ENCODE data around the gene MIGA2. TPM values are rescaled to one million over a fixed set of nuclear protein-coding genes. Genes with fewer than 3 reads are reported as not detected.

Gene MIGA2
- total RNA-seq, 1 donor from 2014 or later: 12.6 TPM

DNA sequence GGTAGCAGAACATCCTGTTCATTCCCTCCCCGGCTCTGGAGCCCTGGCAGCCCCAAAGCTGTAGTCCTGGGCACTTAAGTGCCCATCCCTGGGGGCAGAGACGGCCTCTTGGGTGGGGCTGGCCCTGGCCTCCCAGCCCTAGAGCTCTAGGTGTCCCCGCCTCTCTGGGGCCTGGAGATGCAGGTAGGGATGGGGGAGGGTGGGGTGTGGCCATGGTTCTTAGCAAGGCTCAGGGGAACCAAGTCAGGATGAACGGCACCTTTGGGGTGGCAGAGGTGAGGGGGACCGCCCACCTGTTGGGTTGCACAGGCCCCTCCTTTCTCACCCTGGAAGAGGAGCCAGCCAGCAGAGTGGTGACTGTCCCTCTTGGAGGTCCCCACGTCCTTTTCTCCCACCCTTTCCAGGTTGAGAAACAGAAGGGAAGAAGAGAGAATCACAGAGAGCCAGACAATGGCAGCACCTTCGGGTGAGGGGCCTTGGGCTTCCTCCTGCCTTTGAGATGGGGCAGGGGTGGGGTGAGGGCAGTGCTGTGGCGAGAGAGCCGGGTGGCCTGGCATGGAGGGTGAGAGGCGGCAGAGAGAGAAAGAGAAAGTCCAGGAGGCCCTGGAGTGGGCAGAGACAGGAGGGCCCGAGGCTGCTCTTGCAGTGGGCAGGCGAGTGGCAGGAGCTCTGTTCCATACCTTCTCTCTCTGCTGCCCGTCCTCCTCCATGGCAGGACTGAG, 71.8 kb downstream of the MIGA2 start:
- H3K27me3 ChIP-seq (ENCODE audit: control insufficient read depth, insufficient read depth, low read length): no peaks in the 10 kb centered on the region
- no peak overlapping the region for H3K4me3 ChIP-seq (ENCODE audit: low read depth, low read length)
- no peak for TF ChIP-seq CTCF (IDR thresholded peaks at IDR 0.05; ENCODE audit: insufficient read depth, low read length, severe bottlenecking)
- FAIRE-seq (no peak), DNase-seq (ENCODE audit: low read depth) (no peak)
- H3K36me3 ChIP-seq (ENCODE audit: control insufficient read depth, insufficient read depth, low read length): peaks cover 2% of the 10 kb centered on the region

GRCh38 chr9:129108805-129109536, 72.5 kb downstream of the MIGA2 start:
- no peak overlapping the region for H3K4me3 ChIP-seq (ENCODE audit: low read depth, low read length)
- no peaks in the 10 kb centered on the region for H3K27me3 ChIP-seq (ENCODE audit: control insufficient read depth, insufficient read depth, low read length)
- no peak for DNase-seq (ENCODE audit: low read depth)
- H3K36me3 ChIP-seq (ENCODE audit: control insufficient read depth, insufficient read depth, low read length): peaks cover 2% of the 10 kb centered on the region
- TF ChIP-seq CTCF (IDR thresholded peaks at IDR 0.05; ENCODE audit: insufficient read depth, low read length, severe bottlenecking): no peak
- no peak for FAIRE-seq

DNA sequence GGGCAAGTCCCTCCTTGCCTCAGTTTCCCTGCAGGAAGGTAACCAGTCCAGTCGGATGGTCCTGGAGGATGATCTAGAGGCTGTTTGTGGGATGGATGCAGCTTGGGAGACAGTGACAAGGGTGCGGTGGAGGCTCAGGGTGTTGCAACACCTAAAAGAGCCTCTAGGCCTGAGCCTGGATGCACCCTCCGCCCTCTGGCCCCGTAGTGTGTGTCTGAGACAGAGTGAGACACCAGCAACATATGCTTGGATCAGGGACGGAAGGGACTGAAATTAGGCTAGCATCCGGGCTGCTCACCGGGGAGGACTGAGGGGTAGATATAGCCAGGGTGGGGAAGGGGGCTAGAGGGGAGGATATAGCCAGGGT, 73.1 kb downstream of the MIGA2 start:
- Histone ChIP-seq H3K4me3 (ENCODE audit: low read depth, low read length) (peak overlapping the region; percentile 95), H3K27me3 (ENCODE audit: control insufficient read depth, insufficient read depth, low read length) (no peaks in the 10 kb centered on the region), H3K36me3 (ENCODE audit: control insufficient read depth, insufficient read depth, low read length) (peaks cover 2% of the 10 kb centered on the region)
- no peak for FAIRE-seq
- DNase-seq (ENCODE audit: low read depth): peak; percentile 10
- TF ChIP-seq CTCF (IDR thresholded peaks at IDR 0.05; ENCODE audit: insufficient read depth, low read length, severe bottlenecking): no peak

DNA sequence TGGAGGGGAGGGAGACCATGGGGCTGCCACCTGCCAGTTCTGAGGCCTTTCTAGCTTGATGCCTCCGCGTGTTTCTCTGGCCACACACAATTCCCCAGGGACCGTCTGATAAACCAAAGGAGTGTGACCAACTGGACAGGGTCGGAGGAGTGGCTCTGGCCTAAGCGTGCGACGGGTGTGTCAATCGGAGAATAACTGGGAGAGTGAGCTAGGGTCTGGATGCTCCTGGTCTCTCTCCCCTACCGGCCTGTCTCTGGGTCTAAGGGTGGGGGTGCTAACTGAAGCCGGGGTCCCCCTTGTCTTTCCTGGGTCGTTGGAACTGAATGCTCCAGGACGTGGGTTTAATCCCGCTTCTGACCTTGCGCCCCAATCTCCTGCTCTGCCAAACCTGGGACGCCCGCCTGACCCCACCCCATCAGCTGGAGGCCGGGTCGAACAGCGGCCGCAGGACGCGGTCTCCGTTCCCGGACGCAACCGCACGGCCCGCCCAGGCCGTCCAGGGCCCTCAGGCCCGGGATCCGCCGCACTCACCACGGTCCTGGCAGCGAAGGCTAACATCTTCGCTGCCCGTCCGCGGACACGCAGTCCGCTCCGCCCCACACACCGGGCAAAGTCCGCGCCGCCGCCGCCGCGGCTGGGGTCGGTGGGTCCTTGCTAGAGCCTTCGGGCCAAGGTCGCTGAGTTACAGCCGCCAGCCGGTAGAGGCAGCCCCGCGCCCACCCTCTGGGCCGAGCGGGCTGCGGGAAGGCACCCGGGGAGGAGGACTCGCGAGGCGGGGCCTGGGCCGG, 73.7 kb downstream of the MIGA2 start:
- no peaks in the 10 kb centered on the region for H3K27me3 ChIP-seq (ENCODE audit: control insufficient read depth, insufficient read depth, low read length)
- peaks cover 2% of the 10 kb centered on the region for H3K36me3 ChIP-seq (ENCODE audit: control insufficient read depth, insufficient read depth, low read length)
- DNase-seq (ENCODE audit: low read depth): no peak
- H3K4me3 ChIP-seq (ENCODE audit: low read depth, low read length): peak overlapping the region; percentile 95
- TF ChIP-seq CTCF (IDR thresholded peaks at IDR 0.05; ENCODE audit: insufficient read depth, low read length, severe bottlenecking): no peak
- FAIRE-seq: no peak

DNA sequence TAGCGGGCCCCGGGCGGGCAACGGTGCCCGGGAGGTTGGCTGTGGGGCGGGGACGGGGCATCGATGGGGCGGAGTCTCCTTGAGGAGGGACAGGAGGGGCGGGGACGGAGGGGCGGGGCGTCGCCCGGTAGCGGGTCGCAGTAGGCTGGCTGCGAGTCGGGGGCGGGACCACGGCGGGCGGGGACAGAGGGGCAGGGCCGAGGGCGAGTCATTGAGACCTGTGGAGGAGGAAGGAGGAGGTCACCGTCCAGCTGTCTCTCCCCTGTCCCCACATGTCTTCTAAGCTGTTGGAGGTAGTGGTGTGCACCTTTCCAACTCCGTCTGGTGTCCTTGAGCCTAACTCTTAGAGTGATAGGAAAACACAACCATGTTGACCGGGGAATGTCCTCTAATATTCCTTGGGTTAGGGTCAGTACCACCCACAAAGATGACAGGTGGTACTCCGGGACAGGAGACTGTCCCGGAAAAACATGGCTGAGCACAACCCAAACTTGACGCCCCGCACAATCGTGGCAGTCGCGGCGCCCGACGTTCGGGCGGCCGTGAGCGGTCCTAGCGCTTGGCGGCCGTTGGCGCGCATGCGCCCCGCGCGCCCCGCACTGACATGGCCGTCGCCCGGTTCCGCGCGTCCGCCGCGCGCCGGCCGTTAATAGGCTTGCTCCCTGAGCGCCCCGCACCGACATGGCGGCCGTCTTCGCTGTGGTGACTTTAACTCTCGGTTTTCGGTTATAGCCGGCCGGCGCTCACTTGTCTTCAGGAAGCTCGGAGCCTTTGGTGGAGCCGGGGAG, 74.5 kb downstream of the MIGA2 start, which contains the start of the genes CRAT and PTPA:
Gene CRAT, minus strand, starts transcription at position 54 of the 788 bp plus-strand sequence. CDS start 284 bp downstream, outside the sequence.
Gene PTPA, plus strand, starts transcription at position 676 of the 788 bp plus-strand sequence. CDS start 186 bp downstream, outside the sequence.
- DNase-seq (ENCODE audit: low read depth) (peak; percentile 82), FAIRE-seq (no peak)
- H3K4me3 ChIP-seq (ENCODE audit: low read depth, low read length): peak within 1 kb of the TSS; percentile 95
- peaks cover 2% of the 10 kb centered on the region for H3K36me3 ChIP-seq (ENCODE audit: control insufficient read depth, insufficient read depth, low read length)
- no peaks in the 10 kb centered on the region for H3K27me3 ChIP-seq (ENCODE audit: control insufficient read depth, insufficient read depth, low read length)
- no peak for TF ChIP-seq CTCF (IDR thresholded peaks at IDR 0.05; ENCODE audit: insufficient read depth, low read length, severe bottlenecking)
